HEK293 (cell line): Measurements from ENCODE around the gene SLC12A3.

ENCODE experiments used
- CTCF ChIA-PET: fragments of 350-600 bp; formaldehyde crosslinking; extraction: SDS; loops from one replicate; lab custom pipeline; 2021; ENCODE audit warnings: antibody characterized with exemption; lab: Yijun Ruan, JAX
- POLR2A ChIA-PET: fragments of 300-600 bp; formaldehyde crosslinking; extraction: SDS; loops from one replicate; lab custom pipeline; 2020; ENCODE audit warnings: antibody characterized with exemption, inconsistent platforms; lab: Yijun Ruan, JAX
- H3K27ac ChIP-seq: fragments of 200-500 bp; sonication (Bioruptor generic); 2 replicates; pipeline ENCODE4 v1.5.1; 2014; ENCODE audit warnings: low read depth, low read length, control low read depth, inconsistent platforms; ENCODE audit errors: extremely low read depth
- H3K36me3 ChIP-seq, 2 experiments: fragments of 200-500 bp in 1 of 2; sonication (Bioruptor generic) in 1 of 2; 1 replicate in 1 of 2; 2 replicates in 1 of 2; pipeline ENCODE4 v1.5.1; 2014 to 2017; ENCODE audit warnings: inconsistent platforms in 2 of 2, low read length in 2 of 2; ENCODE audit not compliant: control insufficient read depth in 2 of 2, insufficient read depth in 1 of 2
- H3K4me1 ChIP-seq: fragments of 200-500 bp; sonication (Bioruptor generic); 2 replicates; pipeline ENCODE4 v1.5.1; 2014; ENCODE audit warnings: mild to moderate bottlenecking, low read length, inconsistent platforms; ENCODE audit not compliant: control insufficient read depth, insufficient read depth
- H3K4me3 ChIP-seq: 2 replicates; pipeline ENCODE4 v1.5.1; 2011; ENCODE audit warnings: low read depth, mild to moderate bottlenecking, control low read depth, low read length, moderate library complexity
- H3K9me3 ChIP-seq: fragments of 200-500 bp; sonication (Bioruptor generic); 2 replicates; pipeline ENCODE4 v1.5.1; 2014; ENCODE audit warnings: low read depth, low read length, inconsistent platforms; ENCODE audit not compliant: control insufficient read depth, insufficient read depth
- ELK4 ChIP-seq: IDR thresholded peaks from 2 replicates; pipeline ENCODE4 v1.6.1; 2011; ENCODE audit warnings: mild to moderate bottlenecking, low read depth, low read length, borderline replicate concordance
- GLIS1 ChIP-seq: fragments of 450-650 bp; formaldehyde crosslinking; IDR thresholded peaks from 2 replicates; pipeline ENCODE4 v1.5.1; 2016; ENCODE audit warnings: missing biosample characterization, missing genetic modification characterization
- KLF8 ChIP-seq: fragments of 450-650 bp; formaldehyde crosslinking; IDR thresholded peaks from 2 replicates; pipeline ENCODE4 v1.5.1; 2016; ENCODE audit warnings: missing biosample characterization, missing genetic modification characterization
- PRDM10 ChIP-seq: fragments of 450-650 bp; formaldehyde crosslinking; IDR thresholded peaks from 2 replicates; pipeline ENCODE4 v1.5.1; 2016; ENCODE audit warnings: missing biosample characterization, missing genetic modification characterization
- ZBTB17 ChIP-seq: fragments of 450-650 bp; formaldehyde crosslinking; IDR thresholded peaks from 2 replicates; pipeline ENCODE4 v1.5.1; 2016; ENCODE audit warnings: missing biosample characterization, missing genetic modification characterization
- ZBTB48 ChIP-seq: fragments of 450-650 bp; formaldehyde crosslinking; IDR thresholded peaks from 2 replicates; pipeline ENCODE4 v1.5.1; 2016; ENCODE audit warnings: missing biosample characterization, missing genetic modification characterization
- ZFHX2 ChIP-seq: fragments of 450-650 bp; formaldehyde crosslinking; conservative IDR thresholded peaks from 2 replicates; pipeline ENCODE4 v1.5.1; 2016; ENCODE audit warnings: missing biosample characterization, missing genetic modification characterization
- ZIC2 ChIP-seq: fragments of 450-650 bp; formaldehyde crosslinking; IDR thresholded peaks from 2 replicates; pipeline ENCODE4 v1.5.1; 2016; ENCODE audit warnings: missing biosample characterization, missing genetic modification characterization
- ZNF2 ChIP-seq: fragments of 450-650 bp; formaldehyde crosslinking; IDR thresholded peaks from 2 replicates; pipeline ENCODE4 v1.5.1; 2016; ENCODE audit warnings: missing biosample characterization, missing genetic modification characterization
- ZNF239 ChIP-seq: fragments of 450-650 bp; formaldehyde crosslinking; IDR thresholded peaks from 2 replicates; pipeline ENCODE4 v1.5.1; 2016; ENCODE audit warnings: missing biosample characterization, missing genetic modification characterization
- ZNF362 ChIP-seq: fragments of 450-650 bp; formaldehyde crosslinking; IDR thresholded peaks from 2 replicates; pipeline ENCODE4 v1.5.1; 2016; ENCODE audit warnings: missing biosample characterization, missing genetic modification characterization
- ZNF37A ChIP-seq: fragments of 450-650 bp; IDR thresholded peaks from 2 replicates; pipeline ENCODE4 v1.5.1; 2018; ENCODE audit warnings: missing biosample characterization, missing genetic modification characterization
- ZNF521 ChIP-seq: fragments of 450-650 bp; formaldehyde crosslinking; IDR thresholded peaks from 2 replicates; pipeline ENCODE4 v1.5.1; 2017; ENCODE audit warnings: missing biosample characterization, mild to moderate bottlenecking, missing genetic modification characterization
- ZNF529 ChIP-seq: fragments of 450-650 bp; formaldehyde crosslinking; IDR thresholded peaks from 2 replicates; pipeline ENCODE4 v1.5.1; 2017; ENCODE audit warnings: missing genetic modification characterization, missing biosample characterization; ENCODE audit not compliant: insufficient replicate concordance
- ZNF610 ChIP-seq: fragments of 450-650 bp; formaldehyde crosslinking; IDR thresholded peaks from 2 replicates; pipeline ENCODE4 v1.5.1; 2016; ENCODE audit warnings: missing biosample characterization, missing genetic modification characterization, borderline replicate concordance
- TF ChIP-seq, protein P1 (sequence below): fragments of 450-650 bp; formaldehyde crosslinking; IDR thresholded peaks from 2 replicates; pipeline ENCODE4 v1.5.1; 2016; ENCODE audit warnings: missing biosample characterization, missing genetic modification characterization, borderline replicate concordance

SLC12A3 gene

DNA sequence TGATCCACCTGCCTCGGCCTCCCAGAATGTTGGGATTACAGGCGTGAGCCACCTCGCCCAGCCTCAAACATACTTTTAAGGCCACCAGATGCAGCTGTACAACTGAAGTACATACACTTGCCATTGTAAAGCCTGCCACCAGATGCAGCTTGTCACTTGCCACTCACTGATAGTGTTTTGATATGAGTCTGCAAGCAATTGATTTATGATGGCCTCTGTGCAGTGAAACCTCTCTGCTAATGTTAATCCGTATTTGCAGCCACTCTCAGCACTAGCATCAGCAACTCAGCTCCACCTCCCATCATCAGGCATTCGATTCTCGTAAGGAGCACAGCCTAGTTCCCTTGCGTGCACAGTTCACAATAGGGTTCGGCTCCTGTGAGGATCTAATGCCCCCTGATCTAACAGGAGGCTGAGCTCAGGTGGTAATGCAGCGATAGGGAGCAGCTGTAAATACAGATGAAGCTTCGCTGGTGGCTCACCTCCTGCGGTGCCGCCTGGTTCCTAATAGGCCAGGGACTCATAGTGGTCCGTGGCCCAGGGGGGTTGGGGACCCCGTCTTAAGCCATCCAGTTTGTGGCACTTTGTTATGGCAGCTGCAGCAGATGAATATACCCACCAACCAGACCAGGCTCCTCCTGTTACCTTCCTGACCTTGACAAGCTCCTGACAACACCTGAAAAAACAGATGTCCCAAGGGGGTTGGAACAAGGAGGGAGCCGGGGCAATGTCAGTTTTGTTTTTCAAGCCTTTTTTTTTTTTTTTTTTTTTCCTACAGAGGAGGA is 65.7 kb downstream of the SLC12A3 start:
- H3K27ac ChIP-seq: peak overlapping the region; percentile 56; the same call in 1 of the 2 replicates
- no peak overlapping the region for H3K4me3 ChIP-seq
- H3K4me1 ChIP-seq: peaks cover 3% of the 10 kb centered on the region; the same call in 1 of the 2 replicates
- no peak for TF ChIP-seq KLF8 (tag by site-specific recombination)
- 0 out of 2 replicates have a peak, but pooled peaks have one; percentile 52 for TF ChIP-seq ZNF2 (tag by site-specific recombination)
- no peak for TF ChIP-seq ELK4
- peak; percentile 48; the same call in 1 of the 2 replicates for TF ChIP-seq ZBTB48 (tag by site-specific recombination)
- peak; percentile 95 for TF ChIP-seq GLIS1
- TF ChIP-seq ZBTB17 (tag by site-specific recombination): peak; percentile 44; the same call in 1 of the 2 replicates
- no peak for TF ChIP-seq ZNF529 (tag by site-specific recombination)
- TF ChIP-seq ZFHX2: peak; percentile 43; the same call in 1 of the 2 replicates
- peak; percentile 80 for TF ChIP-seq ZIC2
- TF ChIP-seq ZNF610 (tag by site-specific recombination): peak; percentile 99
- no peak for TF ChIP-seq ZNF521
- TF ChIP-seq, protein P1, sequence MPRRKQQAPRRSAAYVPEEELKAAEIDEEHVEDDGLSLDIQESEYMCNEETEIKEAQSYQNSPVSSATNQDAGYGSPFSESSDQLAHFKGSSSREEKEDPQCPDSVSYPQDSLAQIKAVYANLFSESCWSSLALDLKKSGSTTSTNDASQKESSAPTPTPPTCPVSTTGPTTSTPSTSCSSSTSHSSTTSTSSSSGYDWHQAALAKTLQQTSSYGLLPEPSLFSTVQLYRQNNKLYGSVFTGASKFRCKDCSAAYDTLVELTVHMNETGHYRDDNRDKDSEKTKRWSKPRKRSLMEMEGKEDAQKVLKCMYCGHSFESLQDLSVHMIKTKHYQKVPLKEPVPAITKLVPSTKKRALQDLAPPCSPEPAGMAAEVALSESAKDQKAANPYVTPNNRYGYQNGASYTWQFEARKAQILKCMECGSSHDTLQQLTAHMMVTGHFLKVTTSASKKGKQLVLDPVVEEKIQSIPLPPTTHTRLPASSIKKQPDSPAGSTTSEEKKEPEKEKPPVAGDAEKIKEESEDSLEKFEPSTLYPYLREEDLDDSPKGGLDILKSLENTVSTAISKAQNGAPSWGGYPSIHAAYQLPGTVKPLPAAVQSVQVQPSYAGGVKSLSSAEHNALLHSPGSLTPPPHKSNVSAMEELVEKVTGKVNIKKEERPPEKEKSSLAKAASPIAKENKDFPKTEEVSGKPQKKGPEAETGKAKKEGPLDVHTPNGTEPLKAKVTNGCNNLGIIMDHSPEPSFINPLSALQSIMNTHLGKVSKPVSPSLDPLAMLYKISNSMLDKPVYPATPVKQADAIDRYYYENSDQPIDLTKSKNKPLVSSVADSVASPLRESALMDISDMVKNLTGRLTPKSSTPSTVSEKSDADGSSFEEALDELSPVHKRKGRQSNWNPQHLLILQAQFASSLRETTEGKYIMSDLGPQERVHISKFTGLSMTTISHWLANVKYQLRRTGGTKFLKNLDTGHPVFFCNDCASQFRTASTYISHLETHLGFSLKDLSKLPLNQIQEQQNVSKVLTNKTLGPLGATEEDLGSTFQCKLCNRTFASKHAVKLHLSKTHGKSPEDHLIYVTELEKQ: peak; percentile 65; the same call in 1 of the 2 replicates
- no peak; the same call in 1 of the 2 replicates for TF ChIP-seq PRDM10 (tag by site-specific recombination)
- TF ChIP-seq ZNF239: no peak
- TF ChIP-seq ZNF362 (tag by site-specific recombination): peak; percentile 68
- peak; percentile 88 for TF ChIP-seq ZNF37A
- H3K36me3 ChIP-seq: peaks cover under 1 to 9% of the 10 kb centered on the region in 2 experiments; a peak in 2 of 3 replicates
- POLR2A ChIA-PET: interaction anchor here (0.6 to 2.4 kb wide), 4 partner anchors 11 to 69 kb away, joined by 3 to 11 read pairs (median 4); no protein-coding TSS in a partner anchor
- CTCF ChIA-PET: interaction anchor here (0.6 to 1.1 kb wide), 3 partner anchors 64 to 322 kb away, joined by 3 to 4 read pairs (median 3); no protein-coding TSS in a partner anchor
- H3K9me3 ChIP-seq: no peaks in the 10 kb centered on the region
